CD4-positive, alpha-beta T cell treated with Interleukin-17A for 1 hour (primary cell): ENCODE results near the gene CLPTM1.

Experiments
- DNase-seq: peaks from one replicate; pipeline ENCODE4 v3.0.0-alpha.2; 2020

Gene CLPTM1

DNA sequence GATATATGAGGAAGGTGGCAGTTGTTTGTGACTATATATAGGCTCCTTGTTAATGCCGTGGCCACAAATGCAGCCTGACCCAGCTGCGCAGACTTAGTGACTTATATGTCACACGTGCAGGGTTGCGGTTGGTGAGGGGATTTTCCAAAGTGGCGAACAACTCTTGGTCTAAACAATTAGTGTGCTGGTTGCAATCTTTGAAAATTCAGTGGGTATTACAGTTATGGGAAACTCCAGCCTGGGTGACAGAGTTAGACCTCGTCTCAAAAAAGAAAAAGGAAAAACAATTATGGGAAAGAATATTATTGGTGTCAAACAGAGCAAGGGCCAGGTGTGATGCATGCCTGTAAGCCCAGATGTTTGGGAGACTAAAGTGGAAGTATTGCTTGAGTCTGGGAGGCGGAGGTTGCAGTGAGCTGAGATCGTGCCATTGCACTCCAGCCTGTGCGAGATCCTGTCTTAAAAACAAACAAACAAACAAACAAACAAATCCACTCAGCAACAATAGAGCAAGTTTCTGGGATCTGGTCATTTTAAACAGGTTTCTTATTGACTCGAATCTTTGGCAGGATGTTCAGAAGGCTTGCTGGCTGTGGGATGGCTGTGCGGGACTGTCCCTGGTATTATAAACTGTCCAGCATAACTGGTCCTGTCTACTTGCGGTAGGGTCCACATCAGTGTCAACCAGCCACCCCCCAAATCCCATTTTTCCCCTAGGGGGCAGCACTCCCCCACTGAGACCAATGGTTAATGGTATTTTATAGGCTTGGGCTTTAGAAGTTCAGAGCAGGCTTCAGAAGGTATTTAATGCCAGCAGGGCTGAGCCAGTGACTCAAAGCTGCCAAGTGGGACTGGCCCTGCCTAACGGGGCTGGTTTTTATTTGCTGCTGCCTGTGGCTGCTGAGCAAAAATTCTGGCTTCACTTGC lies 61.5 kb downstream of the CLPTM1 start:
- DNase-seq, result peak; percentile 92

DNA sequence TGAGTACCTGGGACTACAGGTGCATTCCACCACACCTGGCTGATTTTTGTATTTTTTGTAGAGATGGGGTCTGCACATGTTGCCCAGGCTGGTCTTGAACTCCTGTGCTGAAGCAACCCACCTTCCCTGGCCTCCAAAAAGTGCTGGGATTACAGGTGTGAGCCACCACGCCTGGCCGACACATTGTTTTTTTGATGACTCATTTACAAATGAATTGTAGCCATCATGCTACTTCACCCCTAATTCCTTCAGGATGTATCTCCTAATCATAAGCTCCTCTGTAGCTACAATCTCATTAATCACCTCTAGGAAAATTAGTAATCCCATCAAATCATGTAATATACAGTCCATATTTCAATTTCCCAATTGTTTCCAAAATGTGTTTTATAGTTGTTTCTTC lies 64.0 kb downstream of the CLPTM1 start:
- DNase-seq, result no peak

GRCh38 chr19:45020071-45020470 lies 64.9 kb downstream of the CLPTM1 start:
- DNase-seq, result no peak

DNA sequence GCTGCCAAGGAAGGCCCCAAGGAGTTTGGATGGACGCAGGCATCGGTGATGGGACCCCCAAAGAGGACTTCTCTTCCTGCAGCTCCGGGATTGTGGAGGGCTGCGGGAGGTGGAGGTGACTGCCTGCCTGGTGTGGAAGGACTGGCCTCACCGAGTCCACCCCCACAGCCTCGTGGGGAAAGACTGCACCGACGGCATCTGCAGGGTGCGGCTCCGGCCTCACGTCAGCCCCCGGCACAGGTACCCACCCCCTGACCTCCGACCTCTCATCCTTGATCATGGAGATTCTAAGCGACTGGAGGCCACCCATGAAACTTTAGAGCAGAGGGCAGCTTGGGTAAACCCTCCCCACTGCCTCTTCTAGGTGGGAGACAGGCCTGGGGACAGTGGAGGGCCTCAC lies 66.8 kb downstream of the CLPTM1 start:
- no peak for DNase-seq

DNA sequence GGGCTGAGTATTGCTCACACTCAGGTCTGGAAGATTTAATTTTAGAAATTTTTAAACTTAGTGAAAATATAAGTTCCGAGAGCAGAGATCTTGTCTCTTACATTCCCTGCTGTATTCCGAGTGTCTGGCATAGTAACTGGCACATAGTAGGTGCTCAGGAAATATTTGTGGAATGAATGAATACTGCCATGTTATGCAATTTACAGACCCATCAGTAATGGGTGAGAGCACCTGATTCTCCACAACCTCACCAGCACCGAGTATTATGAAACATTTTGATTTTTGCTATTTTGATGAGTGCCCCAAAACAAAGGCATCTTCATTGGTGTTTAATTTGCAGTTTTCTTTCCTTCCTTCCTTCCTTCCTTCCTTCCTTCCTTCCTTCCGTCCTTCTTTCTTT lies 67.9 kb downstream of the CLPTM1 start:
- DNase-seq, result no peak

DNA sequence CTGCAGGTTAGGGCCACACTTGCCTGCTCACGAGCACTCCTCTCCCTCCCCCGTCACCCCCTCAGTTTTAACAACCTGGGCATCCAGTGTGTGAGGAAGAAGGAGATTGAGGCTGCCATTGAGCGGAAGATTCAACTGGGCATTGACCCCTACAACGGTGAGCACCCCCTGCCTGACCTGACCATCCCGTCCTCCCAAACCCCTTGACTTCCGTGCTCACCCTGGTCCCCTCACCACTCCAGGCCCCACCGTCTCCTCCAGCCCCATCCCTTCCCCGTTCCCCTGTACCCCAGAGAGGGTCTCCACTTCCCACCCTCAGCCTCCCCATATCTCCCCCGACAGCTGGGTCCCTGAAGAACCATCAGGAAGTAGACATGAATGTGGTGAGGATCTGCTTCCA lies 70.1 kb downstream of the CLPTM1 start:
- no peak for DNase-seq

- no peak for DNase-seq
Observed at GRCh38 chr19:45027371-45027770, 72.2 kb downstream of the CLPTM1 start.

GRCh38 chr19:45030825-45031224 lies 75.6 kb downstream of the CLPTM1 start:
- no peak for DNase-seq

- DNase-seq, result no peak
Observed at GRCh38 chr19:45032421-45032820, 77.2 kb downstream of the CLPTM1 start.

DNA sequence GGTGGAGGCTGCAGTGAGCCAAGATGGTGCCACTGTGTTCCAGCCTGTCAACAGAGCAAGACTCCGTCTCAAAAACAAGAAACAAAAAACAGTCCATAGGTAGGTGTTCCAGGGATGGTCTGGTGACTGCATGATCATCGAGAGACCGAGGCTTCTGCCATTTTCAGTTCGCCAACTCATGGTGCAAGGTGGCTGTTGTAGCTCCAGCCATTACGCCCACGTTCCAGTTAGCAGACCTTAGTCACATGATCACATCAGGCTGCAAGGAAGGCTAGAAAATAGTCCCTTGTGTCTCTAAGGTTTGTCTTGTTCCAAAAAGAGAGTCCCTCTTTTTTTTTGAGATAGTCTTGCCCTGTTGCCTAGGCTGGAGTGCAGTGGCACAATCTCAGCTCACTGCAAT lies 80.6 kb downstream of the CLPTM1 start:
- DNase-seq, result no peak

DNA sequence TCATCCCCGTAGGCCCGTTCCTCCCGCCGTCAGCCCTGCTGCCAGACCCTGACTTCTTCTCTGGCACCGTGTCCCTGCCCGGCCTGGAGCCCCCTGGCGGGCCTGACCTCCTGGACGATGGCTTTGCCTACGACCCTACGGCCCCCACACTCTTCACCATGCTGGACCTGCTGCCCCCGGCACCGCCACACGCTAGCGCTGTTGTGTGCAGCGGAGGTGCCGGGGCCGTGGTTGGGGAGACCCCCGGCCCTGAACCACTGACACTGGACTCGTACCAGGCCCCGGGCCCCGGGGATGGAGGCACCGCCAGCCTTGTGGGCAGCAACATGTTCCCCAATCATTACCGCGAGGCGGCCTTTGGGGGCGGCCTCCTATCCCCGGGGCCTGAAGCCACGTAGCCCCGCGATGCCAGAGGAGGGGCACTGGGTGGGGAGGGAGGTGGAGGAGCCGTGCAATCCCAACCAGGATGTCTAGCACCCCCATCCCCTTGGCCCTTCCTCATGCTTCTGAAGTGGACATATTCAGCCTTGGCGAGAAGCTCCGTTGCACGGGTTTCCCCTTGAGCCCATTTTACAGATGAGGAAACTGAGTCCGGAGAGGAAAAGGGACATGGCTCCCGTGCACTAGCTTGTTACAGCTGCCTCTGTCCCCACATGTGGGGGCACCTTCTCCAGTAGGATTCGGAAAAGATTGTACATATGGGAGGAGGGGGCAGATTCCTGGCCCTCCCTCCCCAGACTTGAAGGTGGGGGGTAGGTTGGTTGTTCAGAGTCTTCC lies 82.4 kb downstream of the CLPTM1 start:
- no peak for DNase-seq

DNA sequence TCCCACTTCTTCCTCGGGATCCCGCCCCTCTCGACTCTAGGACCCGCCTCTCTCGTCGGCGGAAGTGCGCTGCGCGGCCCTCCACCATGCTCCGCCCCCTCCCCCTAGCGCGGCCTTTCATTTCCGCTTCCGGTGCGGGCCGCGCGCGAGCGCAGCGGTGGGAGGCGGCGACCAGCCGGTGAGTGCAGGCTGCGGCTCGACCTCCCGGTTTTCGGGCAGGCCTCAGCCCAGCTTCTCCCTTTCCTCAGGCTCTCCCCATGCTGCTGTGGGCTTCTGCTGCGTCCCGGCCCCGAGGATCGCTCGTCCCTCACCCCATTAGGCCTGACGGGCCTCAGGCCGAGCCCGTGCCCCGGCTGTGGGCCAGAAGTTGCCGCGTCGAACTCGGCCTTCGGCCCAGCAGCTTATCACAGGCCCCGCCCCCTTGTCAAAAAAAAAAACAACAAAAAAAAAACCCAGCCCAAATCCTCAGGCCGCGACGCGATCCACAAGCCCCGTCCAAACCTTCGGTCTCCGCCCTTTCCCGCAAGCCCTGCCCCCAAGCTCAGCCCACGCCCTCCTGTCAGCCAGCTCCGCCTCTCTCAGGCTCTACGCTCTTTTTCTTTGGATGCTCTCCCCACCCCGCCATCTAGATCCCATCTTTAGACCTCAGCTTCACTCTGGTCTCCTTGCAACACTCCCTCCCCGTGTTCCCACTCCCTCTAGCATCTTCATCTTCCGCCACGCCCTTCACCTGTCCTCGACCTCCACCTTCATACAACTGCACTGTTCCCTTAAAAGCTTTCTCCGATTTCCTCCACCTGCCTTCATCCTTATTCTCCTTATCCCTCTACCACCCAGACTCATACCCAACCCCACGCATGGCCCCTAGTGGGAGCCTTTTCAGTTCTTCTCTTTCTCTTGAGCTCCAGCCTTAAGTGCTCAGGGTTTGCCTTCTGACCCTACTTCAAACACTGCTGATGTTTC lies 84.0 kb downstream of the CLPTM1 start, which contains the start of gene CLASRP:
TSS of gene CLASRP (plus strand) at position 115 of the 963 bp plus-strand sequence. CDS start 1,168 bp downstream, outside the sequence.
- peak; percentile 88 for DNase-seq

- DNase-seq, result no peak
Observed at GRCh38 chr19:45040059-45040771, 85.0 kb downstream of the CLPTM1 start.

DNA sequence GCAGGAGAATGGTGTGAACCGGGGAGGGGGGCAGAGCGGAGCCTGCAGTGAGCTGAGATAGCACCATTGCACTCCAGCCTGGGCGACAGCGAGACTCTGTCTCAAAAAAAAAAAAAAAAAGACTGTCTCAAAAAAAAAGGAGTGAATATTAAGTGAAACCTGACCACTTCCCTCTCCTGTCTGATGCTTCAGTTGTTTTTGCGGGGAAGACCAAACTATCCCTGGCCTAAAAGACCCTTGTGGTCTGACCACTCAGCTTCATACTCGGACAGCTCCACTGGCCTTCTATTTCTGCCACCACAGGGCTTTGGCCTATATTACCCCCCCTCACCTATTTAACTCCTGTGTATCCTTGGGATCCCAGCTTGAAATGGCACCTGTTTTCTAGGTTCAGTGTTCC lies 85.9 kb downstream of the CLPTM1 start:
- DNase-seq, result no peak
